GM12865 (cell line): ENCODE measurements around the gene RASL12.

ENCODE experiments used
- DNase-seq: peaks from one replicate; pipeline ENCODE4 v3.0.0; 2010; ENCODE audit warnings: low read depth
- H3K4me3 ChIP-seq: 2 replicates; pipeline ENCODE4 v1.5.1; 2011; ENCODE audit warnings: mild to moderate bottlenecking, low read depth, low read length, control low read depth
- CTCF ChIP-seq: IDR thresholded peaks from 2 replicates; pipeline ENCODE4 v1.5.1; 2011; ENCODE audit warnings: low read length, control low read depth, low read depth, inconsistent platforms; ENCODE audit not compliant: insufficient read depth; ENCODE audit errors: missing control alignments

The RASL12 gene

GRCh38 chr15:65085990-65086679 is 18.3 kb upstream of the RASL12 start:
- peak; percentile 40 for DNase-seq
- TF ChIP-seq CTCF = peak; percentile 39
- H3K4me3 ChIP-seq = no peak overlapping the region

GRCh38 chr15:65085207-65085753 is 17.5 kb upstream of the RASL12 start:
- TF ChIP-seq CTCF = no peak
- H3K4me3 ChIP-seq = no peak overlapping the region
- DNase-seq = no peak

GRCh38 chr15:65084500-65085206 is 16.9 kb upstream of the RASL12 start:
- DNase-seq = no peak
- no peak overlapping the region for H3K4me3 ChIP-seq
- no peak for TF ChIP-seq CTCF

GRCh38 chr15:65083262-65083701 is 15.5 kb upstream of the RASL12 start:
- no peak for TF ChIP-seq CTCF
- H3K4me3 ChIP-seq = no peak overlapping the region
- no peak for DNase-seq

GRCh38 chr15:65082303-65082953 is 14.6 kb upstream of the RASL12 start:
- H3K4me3 ChIP-seq = no peak overlapping the region
- DNase-seq = no peak
- no peak for TF ChIP-seq CTCF

- no peak for TF ChIP-seq CTCF
- no peak for DNase-seq
These were observed 14.0 kb upstream of the RASL12 start for GRCh38 chr15:65081758-65082157.

More at GRCh38 chr15:65081758-65082157, 14.0 kb upstream of the RASL12 start:
- no peak overlapping the region for H3K4me3 ChIP-seq
